ENCODE data around the gene UBE2M.

GRCh38 chr19:58557221-58558065 is 968 bp downstream of the UBE2M start:
- TF ChIP-seq CTCF (IDR thresholded peaks at IDR 0.05 in 8 of 11, conservative IDR thresholded peaks at IDR 0.05 in 3 of 11) = no peak
- TF ChIP-seq POLR2A (IDR thresholded peaks at IDR 0.05) = no peak
